NB4 (cell line): ENCODE measurements around the gene GPR27.

Source experiments
- CTCF ChIP-seq: IDR thresholded peaks from one replicate; pipeline ENCODE4 v1.5.1; 2012; ENCODE audit warnings: low read depth, low read length
- MAX ChIP-seq: IDR thresholded peaks from 2 replicates; pipeline ENCODE4 v1.6.1; 2011; ENCODE audit warnings: low read depth, low read length
- MYC ChIP-seq: IDR thresholded peaks from 2 replicates; pipeline ENCODE4 v1.6.1; 2011; ENCODE audit warnings: low read depth, low read length
- POLR2A ChIP-seq: IDR thresholded peaks from 2 replicates; pipeline ENCODE4 v1.6.1; 2011; ENCODE audit warnings: mild to moderate bottlenecking; ENCODE audit not compliant: insufficient read length; ENCODE audit errors: extremely low read depth

- TF ChIP-seq CTCF = no peak
- no peak for TF ChIP-seq POLR2A
- no peak for TF ChIP-seq MYC
- TF ChIP-seq MAX = no peak
Measured at GRCh38 chr3:71724171-71724453, 29.5 kb upstream of the GPR27 start.
